Peyer's patch (tissue), 4 donors: ENCODE results near the gene UBR2. TPM values are rescaled to one million over a fixed set of nuclear protein-coding genes. Genes with fewer than 3 reads are reported as not detected.

ENCODE experiments used
- DNase-seq, 3 donors: peaks; one replicate each; pipeline ENCODE4 v3.0.0-alpha.2; 2017 to 2019
- H3K27ac ChIP-seq, 4 donors: fragments of 200-600 bp; sonication (generic); one replicate each; pipeline ENCODE4 v1.5.1; 2016 to 2019
- H3K27me3 ChIP-seq, 2 donors: fragments of 200-600 bp; sonication (generic); one replicate each; pipeline ENCODE4 v1.5.1; 2019
- H3K36me3 ChIP-seq, 3 donors: fragments of 200-600 bp; sonication (generic); one replicate each; pipeline ENCODE4 v1.5.1; 2016 to 2019
- H3K4me1 ChIP-seq, 4 donors: fragments of 200-600 bp; sonication (generic); one replicate each; pipeline ENCODE4 v1.5.1; 2016 to 2019
- H3K4me3 ChIP-seq, 4 donors: fragments of 200-600 bp; sonication (generic); 1 replicate in 3 of 4; 2 replicates in 1 of 4; pipeline ENCODE4 v1.5.1; 2016 to 2019; ENCODE audit warnings: mild to moderate bottlenecking in 1 of 4
- H3K9me3 ChIP-seq, 4 donors: fragments of 200-600 bp; sonication (generic); one replicate each; pipeline ENCODE4 v1.5.1; 2016 to 2019; ENCODE audit warnings: mild to moderate bottlenecking in 1 of 4
- CTCF ChIP-seq, 6 experiments: fragments of 450-650 bp in 4 of 6; fragments of 200-600 bp in 2 of 6; sonication (generic) in 1 of 6; IDR thresholded peaks; one replicate each; pipeline ENCODE4 v1.5.1; 2017 to 2019; ENCODE audit warnings: antibody characterized with exemption in 6 of 6, mild to moderate bottlenecking in 3 of 6, moderate library complexity in 1 of 6
- POLR2A ChIP-seq, 2 donors: fragments of 450-650 bp; IDR thresholded peaks; one replicate each; pipeline ENCODE4 v1.5.1; 2017; ENCODE audit warnings: antibody characterized with exemption in 2 of 2, mild to moderate bottlenecking in 2 of 2, moderate library complexity in 2 of 2
- total RNA-seq, 4 donors: library from RNA; depleted of rRNA; stranded (reverse); fragments of >200 nt; gene quantifications; one replicate each; pipeline ENCODE4 v1.1.0, GENCODE V29; 2016

The UBR2 gene
- total RNA-seq, 4 donors from 2014 or later: 36.4 to 51.2 (median 41.1) TPM

DNA sequence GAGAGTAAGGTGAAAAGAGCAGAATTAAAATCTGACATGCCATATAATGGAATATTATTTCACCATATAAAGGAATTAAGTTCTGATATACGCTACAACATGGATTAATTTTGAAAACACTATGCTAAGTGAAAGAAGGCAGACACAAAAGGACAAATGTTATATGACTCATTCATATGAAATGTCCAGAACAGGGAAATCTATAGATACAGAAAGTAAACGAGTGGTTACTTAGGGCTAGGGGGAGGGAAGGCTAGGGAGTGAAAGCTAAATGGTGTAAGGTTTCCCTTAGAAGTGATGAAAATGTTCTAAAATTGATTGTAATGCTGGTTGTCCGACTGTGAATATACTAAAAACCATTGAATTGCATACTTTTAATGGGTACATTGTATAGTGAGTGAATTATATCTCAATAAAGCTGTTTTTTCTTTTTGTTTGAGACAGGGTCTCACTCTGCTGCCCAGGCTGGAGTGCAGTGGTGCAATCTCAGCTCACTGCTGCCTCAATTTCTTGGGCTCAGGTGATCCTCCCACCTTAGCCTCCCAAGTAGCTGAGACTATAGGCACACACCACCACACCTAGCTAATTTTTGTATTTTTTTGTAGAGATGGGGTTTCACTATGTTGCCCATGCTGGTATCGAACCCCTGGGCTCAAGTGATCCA is 150.4 kb downstream of the UBR2 start:
- no peaks in the 10 kb centered on the region for H3K9me3 ChIP-seq
- no peak overlapping the region for H3K27ac ChIP-seq
- H3K36me3 ChIP-seq: no peaks in the 10 kb centered on the region
- H3K4me3 ChIP-seq: no peak overlapping the region
- H3K27me3 ChIP-seq: no peaks in the 10 kb centered on the region
- TF ChIP-seq CTCF (IDR thresholded peaks at IDR 0.05): no peak
- TF ChIP-seq POLR2A (IDR thresholded peaks at IDR 0.05): no peak
- no peak for DNase-seq
- no peaks in the 10 kb centered on the region for H3K4me1 ChIP-seq

GRCh38 chr6:42715871-42716270 is 152.0 kb downstream of the UBR2 start:
- TF ChIP-seq POLR2A (IDR thresholded peaks at IDR 0.05): no peak
- TF ChIP-seq CTCF (IDR thresholded peaks at IDR 0.05): no peak
- Histone ChIP-seq H3K4me3 (no peak overlapping the region), H3K36me3 (no peaks in the 10 kb centered on the region), H3K27ac (no peak overlapping the region), H3K27me3 (no peaks in the 10 kb centered on the region), H3K9me3 (no peaks in the 10 kb centered on the region), H3K4me1 (no peaks in the 10 kb centered on the region)
- no peak for DNase-seq

DNA sequence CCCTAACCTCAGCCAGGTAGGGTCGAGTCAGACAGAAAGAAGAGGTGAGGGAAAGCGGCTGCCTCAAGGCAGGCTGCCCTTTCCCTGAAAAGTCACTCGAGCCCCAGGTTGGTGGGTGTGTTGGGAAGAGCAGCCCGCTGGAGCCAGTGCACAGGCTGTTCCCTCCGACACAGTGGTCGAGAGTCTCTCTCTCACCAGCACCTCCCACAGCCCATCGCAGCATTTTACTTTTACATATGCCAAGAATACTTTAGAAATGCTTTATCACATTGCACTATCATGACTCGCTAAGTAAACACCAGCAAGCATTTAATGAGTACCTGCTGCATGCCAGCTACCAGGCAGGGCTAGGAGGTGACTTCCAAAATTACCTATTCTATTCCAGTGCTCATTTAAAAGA is 156.9 kb downstream of the UBR2 start:
- no peaks in the 10 kb centered on the region for H3K4me1 ChIP-seq
- no peak overlapping the region for H3K4me3 ChIP-seq
- no peaks in the 10 kb centered on the region for H3K36me3 ChIP-seq
- no peaks in the 10 kb centered on the region for H3K9me3 ChIP-seq
- H3K27ac ChIP-seq: no peak overlapping the region
- H3K27me3 ChIP-seq: no peaks in the 10 kb centered on the region
- TF ChIP-seq POLR2A (IDR thresholded peaks at IDR 0.05) (no peak), CTCF (IDR thresholded peaks at IDR 0.05) (no peak)
- DNase-seq: no peak

- H3K4me1 ChIP-seq: no peaks in the 10 kb centered on the region
- no peaks in the 10 kb centered on the region for H3K36me3 ChIP-seq
- H3K27me3 ChIP-seq: no peaks in the 10 kb centered on the region
- no peak for TF ChIP-seq POLR2A (IDR thresholded peaks at IDR 0.05)
- no peak for TF ChIP-seq CTCF (IDR thresholded peaks at IDR 0.05)
- no peak for DNase-seq
- no peaks in the 10 kb centered on the region for H3K9me3 ChIP-seq
- no peak within 1 kb of the TSS for H3K27ac ChIP-seq
- no peak within 1 kb of the TSS for H3K4me3 ChIP-seq
Measured at GRCh38 chr6:42722497-42722896, 158.7 kb downstream of the UBR2 start, which contains the start of gene PRPH2. TSS of gene PRPH2 (minus strand) at chr6:42722597. CDS start at chr6:42722334, 263 bp downstream.

- H3K4me3 ChIP-seq: no peak overlapping the region
- no peak for DNase-seq
- no peak for TF ChIP-seq CTCF (IDR thresholded peaks at IDR 0.05)
- no peak for TF ChIP-seq POLR2A (IDR thresholded peaks at IDR 0.05)
Measured at GRCh38 chr6:42724825-42725224, 161.0 kb downstream of the UBR2 start.

More at GRCh38 chr6:42724825-42725224, 161.0 kb downstream of the UBR2 start:
- H3K27ac ChIP-seq: no peak overlapping the region
- no peaks in the 10 kb centered on the region for H3K9me3 ChIP-seq
- H3K36me3 ChIP-seq: no peaks in the 10 kb centered on the region
- no peaks in the 10 kb centered on the region for H3K27me3 ChIP-seq
- H3K4me1 ChIP-seq: no peaks in the 10 kb centered on the region
